ENCODE results near the gene ELF2. TPM values are rescaled to one million over a fixed set of nuclear protein-coding genes. Genes with fewer than 3 reads are reported as not detected.

Gene ELF2
- polyA plus RNA-seq, 1 of the 3 experiments (the other 2 are of a cell fraction), result 14.0 TPM

DNA sequence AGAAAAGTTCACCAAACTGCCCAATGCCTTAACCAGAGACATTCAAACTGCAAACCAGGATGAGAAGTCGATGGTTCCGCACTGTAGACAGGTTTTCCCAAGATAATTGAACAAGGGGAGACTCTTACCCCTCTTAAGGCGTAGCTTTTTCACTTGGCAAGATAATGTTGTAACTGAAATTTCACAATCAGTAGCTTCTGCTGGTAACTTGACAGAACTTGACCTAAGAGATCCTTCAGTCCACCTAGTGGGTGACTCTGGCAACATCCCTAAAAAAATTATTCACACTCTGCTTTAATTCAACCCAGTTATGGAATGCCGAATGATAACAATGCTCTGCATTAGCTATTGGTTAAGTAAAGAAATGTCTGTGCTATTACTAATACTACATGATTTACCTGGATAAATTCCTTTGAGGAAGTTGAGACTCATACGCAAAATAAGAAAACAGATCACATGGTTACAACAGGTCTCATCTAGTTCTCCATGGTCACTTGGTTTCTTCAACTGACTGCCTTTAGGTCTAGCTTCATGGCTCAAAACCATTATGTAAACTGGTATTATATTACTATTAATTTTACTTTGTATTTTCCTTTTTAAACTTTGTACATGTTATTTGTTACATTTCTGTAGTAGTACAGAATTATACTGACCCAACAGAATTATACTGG lies 9.1 kb downstream of the ELF2 start:
- H3K36me3 ChIP-seq (replicated peaks in 1 of 2; ENCODE audit: control insufficient read depth in 1 of 2, insufficient read depth in 2 of 2, low read length in 1 of 2), result no peaks in the 10 kb centered on the region
- no peak overlapping the region for H2AFZ ChIP-seq (ENCODE audit: low read depth)
- H3K4me1 ChIP-seq (ENCODE audit: control insufficient read depth in 1 of 2, insufficient read depth in 2 of 2, low read depth in 1 of 2, low read length in 1 of 2), result peaks cover 0 to 6% of the 10 kb centered on the region in 2 experiments; a peak in 1 of 4 replicates
- TF ChIP-seq SMC3 (IDR thresholded peaks at IDR 0.05; ENCODE audit: low read depth, low read length), result peak; percentile 44
- TF ChIP-seq RAD21 (IDR thresholded peaks at IDR 0.05; ENCODE audit: low read length), result peak; percentile 68
- TF ChIP-seq, protein P1, sequence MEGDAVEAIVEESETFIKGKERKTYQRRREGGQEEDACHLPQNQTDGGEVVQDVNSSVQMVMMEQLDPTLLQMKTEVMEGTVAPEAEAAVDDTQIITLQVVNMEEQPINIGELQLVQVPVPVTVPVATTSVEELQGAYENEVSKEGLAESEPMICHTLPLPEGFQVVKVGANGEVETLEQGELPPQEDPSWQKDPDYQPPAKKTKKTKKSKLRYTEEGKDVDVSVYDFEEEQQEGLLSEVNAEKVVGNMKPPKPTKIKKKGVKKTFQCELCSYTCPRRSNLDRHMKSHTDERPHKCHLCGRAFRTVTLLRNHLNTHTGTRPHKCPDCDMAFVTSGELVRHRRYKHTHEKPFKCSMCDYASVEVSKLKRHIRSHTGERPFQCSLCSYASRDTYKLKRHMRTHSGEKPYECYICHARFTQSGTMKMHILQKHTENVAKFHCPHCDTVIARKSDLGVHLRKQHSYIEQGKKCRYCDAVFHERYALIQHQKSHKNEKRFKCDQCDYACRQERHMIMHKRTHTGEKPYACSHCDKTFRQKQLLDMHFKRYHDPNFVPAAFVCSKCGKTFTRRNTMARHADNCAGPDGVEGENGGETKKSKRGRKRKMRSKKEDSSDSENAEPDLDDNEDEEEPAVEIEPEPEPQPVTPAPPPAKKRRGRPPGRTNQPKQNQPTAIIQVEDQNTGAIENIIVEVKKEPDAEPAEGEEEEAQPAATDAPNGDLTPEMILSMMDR (IDR thresholded peaks at IDR 0.05), result peak; percentile 67
- TF ChIP-seq MXI1 (IDR thresholded peaks at IDR 0.05; ENCODE audit: low read depth, low read length), result no peak
- TF ChIP-seq EP300 (IDR thresholded peaks at IDR 0.05; ENCODE audit: borderline replicate concordance in 1 of 2, low read depth in 1 of 2, low read length in 1 of 2), result no peak
- peaks cover 18% of the 10 kb centered on the region; the same call in 1 of the 2 replicates for H4K20me1 ChIP-seq (ENCODE audit: insufficient read depth)
- no peaks in the 10 kb centered on the region for H3K9me3 ChIP-seq
- H3K9me2 ChIP-seq, result no peaks in the 10 kb centered on the region
- peaks cover 20% of the 10 kb centered on the region for H3F3A ChIP-seq (replicated peaks; ENCODE audit: insufficient read depth)
- H3K4me2 ChIP-seq, result no peak overlapping the region
- H3K9ac ChIP-seq, result no peak overlapping the region
- no peaks in the 10 kb centered on the region for H3K27me3 ChIP-seq (ENCODE audit: insufficient read depth)
- ChIA-PET CTCF (interaction anchor here (0.7 to 1.9 kb wide), 26 partner anchors 8 to 148 kb away, joined by 3 to 14 read pairs (median 4); no protein-coding TSS in a partner anchor), POLR2A (interaction anchor here (1.2 kb wide), 1 partner anchor 8 kb away, joined by 5 read pairs; no protein-coding TSS in a partner anchor)
- WGBS (ENCODE audit: low lambda C conversion rate), result 84% methylated on average over 5 of the region's 5 CpGs
- peak; percentile 48 for DNase-seq
- H3K4me3 ChIP-seq (ENCODE audit: low read depth in 2 of 2, low read length in 1 of 2), result no peak overlapping the region
- H3K79me2 ChIP-seq (ENCODE audit: insufficient read depth), result peaks cover 89% of the 10 kb centered on the region
- H3K27ac ChIP-seq (ENCODE audit: low read depth in 2 of 2, low read length in 1 of 2), result no peak overlapping the region

DNA sequence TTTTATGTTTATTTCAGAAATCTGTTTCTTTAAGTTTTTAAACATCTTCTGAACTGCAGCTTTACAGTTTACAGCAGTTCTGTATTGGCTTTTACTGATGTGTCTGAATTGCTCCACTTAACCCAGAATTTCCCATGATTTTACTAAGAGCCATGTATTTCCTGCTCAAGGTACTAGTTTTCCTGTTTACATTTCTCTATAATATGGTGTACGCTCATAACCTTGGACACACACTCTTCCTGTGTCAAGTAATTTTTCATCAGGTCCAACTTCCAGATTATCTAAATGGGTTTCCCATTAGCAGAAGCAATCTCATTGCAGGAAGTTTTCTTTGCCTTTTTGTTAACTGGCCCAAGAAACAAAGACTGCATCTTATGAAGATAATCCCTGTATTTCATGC lies 12.3 kb downstream of the ELF2 start:
- ChIA-PET CTCF (no interaction called here), POLR2A (no interaction called here)
- Histone ChIP-seq H3K9ac (no peak overlapping the region), H3K4me1 (ENCODE audit: control insufficient read depth in 1 of 2, insufficient read depth in 2 of 2, low read depth in 1 of 2, low read length in 1 of 2) (no peaks in the 10 kb centered on the region; a peak in 2 of 4 replicates), H4K20me1 (ENCODE audit: insufficient read depth) (peaks cover 18% of the 10 kb centered on the region; the same call in 1 of the 2 replicates), H3K27ac (ENCODE audit: low read depth in 2 of 2, low read length in 1 of 2) (no peak overlapping the region), H3K27me3 (ENCODE audit: insufficient read depth) (no peaks in the 10 kb centered on the region), H3K9me2 (no peaks in the 10 kb centered on the region), H3K79me2 (ENCODE audit: insufficient read depth) (peaks cover 85% of the 10 kb centered on the region), H3F3A (replicated peaks; ENCODE audit: insufficient read depth) (peaks cover 8% of the 10 kb centered on the region), H2AFZ (ENCODE audit: low read depth) (no peak overlapping the region), H3K4me3 (ENCODE audit: low read depth in 2 of 2, low read length in 1 of 2) (no peak overlapping the region), H3K36me3 (replicated peaks in 1 of 2; ENCODE audit: control insufficient read depth in 1 of 2, insufficient read depth in 2 of 2, low read length in 1 of 2) (no peaks in the 10 kb centered on the region), H3K4me2 (no peak overlapping the region), H3K9me3 (no peaks in the 10 kb centered on the region)
- no peak for TF ChIP-seq TCF12 (IDR thresholded peaks at IDR 0.05)
- no peak for TF ChIP-seq MXI1 (IDR thresholded peaks at IDR 0.05; ENCODE audit: low read depth, low read length)
- TF ChIP-seq FOXM1 (IDR thresholded peaks at IDR 0.05; ENCODE audit: low read depth), result no peak
- TF ChIP-seq TEAD4 (IDR thresholded peaks at IDR 0.05; ENCODE audit: borderline replicate concordance, insufficient read depth), result no peak
- TF ChIP-seq ELF1 (IDR thresholded peaks at IDR 0.05), result no peak
- no peak for TF ChIP-seq YY1 (IDR thresholded peaks at IDR 0.05; ENCODE audit: low read depth)
- TF ChIP-seq, protein P2, sequence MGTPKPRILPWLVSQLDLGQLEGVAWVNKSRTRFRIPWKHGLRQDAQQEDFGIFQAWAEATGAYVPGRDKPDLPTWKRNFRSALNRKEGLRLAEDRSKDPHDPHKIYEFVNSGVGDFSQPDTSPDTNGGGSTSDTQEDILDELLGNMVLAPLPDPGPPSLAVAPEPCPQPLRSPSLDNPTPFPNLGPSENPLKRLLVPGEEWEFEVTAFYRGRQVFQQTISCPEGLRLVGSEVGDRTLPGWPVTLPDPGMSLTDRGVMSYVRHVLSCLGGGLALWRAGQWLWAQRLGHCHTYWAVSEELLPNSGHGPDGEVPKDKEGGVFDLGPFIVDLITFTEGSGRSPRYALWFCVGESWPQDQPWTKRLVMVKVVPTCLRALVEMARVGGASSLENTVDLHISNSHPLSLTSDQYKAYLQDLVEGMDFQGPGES (IDR thresholded peaks at IDR 0.05; ENCODE audit: low read depth, low read length), result no peak
- no peak for TF ChIP-seq RCOR1 (IDR thresholded peaks at IDR 0.05; ENCODE audit: low read length)
- TF ChIP-seq GABPA (IDR thresholded peaks at IDR 0.05; ENCODE audit: low read depth), result no peak
- TF ChIP-seq CHD2 (IDR thresholded peaks at IDR 0.05; ENCODE audit: low read length, partially characterized antibody), result no peak
- TF ChIP-seq FOXJ3 (CRISPR knock-in tag; IDR thresholded peaks at IDR 0.05), result no peak
- TF ChIP-seq, protein P1 (IDR thresholded peaks at IDR 0.05), result no peak
- TF ChIP-seq GATA2 (CRISPR knock-in tag; IDR thresholded peaks at IDR 0.05), result no peak
- TF ChIP-seq, protein P3, sequence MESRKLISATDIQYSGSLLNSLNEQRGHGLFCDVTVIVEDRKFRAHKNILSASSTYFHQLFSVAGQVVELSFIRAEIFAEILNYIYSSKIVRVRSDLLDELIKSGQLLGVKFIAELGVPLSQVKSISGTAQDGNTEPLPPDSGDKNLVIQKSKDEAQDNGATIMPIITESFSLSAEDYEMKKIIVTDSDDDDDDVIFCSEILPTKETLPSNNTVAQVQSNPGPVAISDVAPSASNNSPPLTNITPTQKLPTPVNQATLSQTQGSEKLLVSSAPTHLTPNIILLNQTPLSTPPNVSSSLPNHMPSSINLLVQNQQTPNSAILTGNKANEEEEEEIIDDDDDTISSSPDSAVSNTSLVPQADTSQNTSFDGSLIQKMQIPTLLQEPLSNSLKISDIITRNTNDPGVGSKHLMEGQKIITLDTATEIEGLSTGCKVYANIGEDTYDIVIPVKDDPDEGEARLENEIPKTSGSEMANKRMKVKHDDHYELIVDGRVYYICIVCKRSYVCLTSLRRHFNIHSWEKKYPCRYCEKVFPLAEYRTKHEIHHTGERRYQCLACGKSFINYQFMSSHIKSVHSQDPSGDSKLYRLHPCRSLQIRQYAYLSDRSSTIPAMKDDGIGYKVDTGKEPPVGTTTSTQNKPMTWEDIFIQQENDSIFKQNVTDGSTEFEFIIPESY (IDR thresholded peaks at IDR 0.05; ENCODE audit: borderline replicate concordance, low read depth), result no peak
- no peak for TF ChIP-seq SIN3A (IDR thresholded peaks at IDR 0.05; ENCODE audit: borderline replicate concordance, low read depth, low read length)
- no peak for TF ChIP-seq JUND (IDR thresholded peaks at IDR 0.05)
- no peak for TF ChIP-seq MEF2A (IDR thresholded peaks at IDR 0.05; ENCODE audit: borderline replicate concordance, low read depth)
- 100% methylated on average over 1 of the region's 1 CpG for WGBS (ENCODE audit: low lambda C conversion rate)
- DNase-seq, result no peak
